Gastrocnemius medialis (tissue), 4 donors: ENCODE data around the gene FLNC.

ENCODE experiments used
- CTCF ChIP-seq, 5 experiments: fragments of 450-650 bp in 3 of 5; fragments of 200-600 bp in 2 of 5; sonication (generic) in 2 of 5; IDR thresholded peaks in 4 of 5; conservative IDR thresholded peaks in 1 of 5; 1 replicate in 4 of 5; 2 replicates in 1 of 5; pipeline ENCODE4 v1.5.1; 2016 to 2019; ENCODE audit warnings: antibody characterized with exemption in 5 of 5, mild to moderate bottlenecking in 3 of 5, moderate library complexity in 3 of 5
- POLR2A ChIP-seq, 2 donors: fragments of 450-650 bp; IDR thresholded peaks; one replicate each; pipeline ENCODE4 v1.6.1; 2017; ENCODE audit warnings: antibody characterized with exemption in 2 of 2, mild to moderate bottlenecking in 2 of 2, moderate library complexity in 2 of 2

GRCh38 chr7:128795129-128795528 lies 35.1 kb upstream of the FLNC start:
- no peak for TF ChIP-seq CTCF (IDR thresholded peaks at IDR 0.05 in 4 of 5, conservative IDR thresholded peaks at IDR 0.05 in 1 of 5)
- TF ChIP-seq POLR2A (IDR thresholded peaks at IDR 0.05), result no peak
